Germinal center (tissue), 1 donor: ENCODE results near the gene GALP.
A peak's percentile ranks its signal among the peaks of the same experiment; 100 is the strongest.
"Not testable (repeated sequence)": the region's sequence is repeated elsewhere in the genome, so short reads cannot be mapped to it uniquely, and the experiment has no call there.

ENCODE experiments used
- DNase-seq: peaks from one replicate; pipeline ENCODE4 v3.0.0; 2012; ENCODE audit warnings: mixed read lengths, low spot score

The GALP gene

GRCh38 chr19:56175861-56176307 is at the start of gene GALP:
GALP (plus strand) TSS chr19:56176008; CDS start chr19:56177109, 1,101 bp downstream.
- not testable (repeated sequence) for DNase-seq

- DNase-seq: no peak
Observed at GRCh38 chr19:56126983-56127780, 48.6 kb upstream of the GALP start.

- no peak for DNase-seq
Observed at GRCh38 chr19:56130006-56130405, 45.8 kb upstream of the GALP start.

GRCh38 chr19:56131651-56132050 is 44.2 kb upstream of the GALP start:
- no peak for DNase-seq

DNA sequence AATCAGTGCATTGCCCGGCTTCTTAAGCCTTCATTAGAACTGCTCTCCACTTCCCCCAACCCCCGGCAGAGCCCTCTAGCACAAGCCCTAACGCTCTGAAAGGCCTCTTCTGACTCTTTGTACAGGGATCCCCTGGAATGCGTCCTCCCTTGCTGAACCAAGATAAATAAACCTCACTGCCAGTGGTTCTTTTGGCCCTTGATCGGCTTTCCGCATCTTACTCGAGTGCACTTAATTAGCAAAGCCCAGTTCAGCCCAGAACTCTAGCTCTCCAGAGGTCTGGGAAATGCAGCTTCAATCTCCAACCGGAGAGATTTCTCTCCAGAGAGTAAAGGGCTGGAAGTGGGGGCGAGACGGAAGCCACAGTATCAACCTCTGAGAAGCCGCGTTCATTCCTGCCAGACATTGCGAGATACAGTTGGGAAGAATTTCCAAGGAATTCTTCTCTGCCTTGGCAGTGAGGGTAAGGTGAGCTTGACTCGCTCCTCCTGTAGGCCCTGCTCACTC is 43.4 kb upstream of the GALP start:
- DNase-seq: no peak

- DNase-seq: peak; percentile 65
Observed at GRCh38 chr19:56133858-56134653, 41.8 kb upstream of the GALP start.

GRCh38 chr19:56134654-56134921 is 41.2 kb upstream of the GALP start:
- no peak for DNase-seq

- no peak for DNase-seq
Observed at GRCh38 chr19:56136362-56136761, 39.4 kb upstream of the GALP start.

- no peak for DNase-seq
Observed at GRCh38 chr19:56137405-56137804, 38.4 kb upstream of the GALP start.

DNA sequence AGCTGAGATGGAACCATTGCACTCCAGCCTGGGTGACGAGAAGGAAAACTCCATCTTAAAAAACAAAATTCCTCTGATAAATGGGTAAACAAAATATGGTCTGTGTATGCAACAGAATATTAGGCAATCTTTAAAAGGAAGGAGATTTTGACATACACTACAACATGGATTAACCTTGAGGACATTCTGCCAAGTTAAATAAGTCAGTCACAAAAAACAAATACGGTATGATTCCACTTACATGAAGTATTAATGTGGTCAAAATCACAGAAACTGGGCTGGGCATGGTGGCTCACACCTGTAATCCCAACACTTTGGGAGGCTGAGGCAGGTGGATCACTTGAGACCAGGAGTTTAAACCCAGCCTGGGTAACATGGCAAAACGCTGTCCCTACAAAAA is 37.7 kb upstream of the GALP start:
- DNase-seq: no peak

- no peak for DNase-seq
Observed at GRCh38 chr19:56139847-56140582, 35.8 kb upstream of the GALP start.

- peak; percentile 99 for DNase-seq
Observed at GRCh38 chr19:56140583-56141416, 35.0 kb upstream of the GALP start, which contains the start of gene ZNF444. ZNF444 (plus strand) TSS chr19:56141287; CDS start chr19:56146912, 5,625 bp downstream.

- no peak for DNase-seq
Observed at GRCh38 chr19:56141417-56141993, 34.3 kb upstream of the GALP start.

- no peak for DNase-seq
Observed at GRCh38 chr19:56142087-56142787, 33.6 kb upstream of the GALP start.

- no peak for DNase-seq
Observed at GRCh38 chr19:56142897-56143434, 32.8 kb upstream of the GALP start.

DNA sequence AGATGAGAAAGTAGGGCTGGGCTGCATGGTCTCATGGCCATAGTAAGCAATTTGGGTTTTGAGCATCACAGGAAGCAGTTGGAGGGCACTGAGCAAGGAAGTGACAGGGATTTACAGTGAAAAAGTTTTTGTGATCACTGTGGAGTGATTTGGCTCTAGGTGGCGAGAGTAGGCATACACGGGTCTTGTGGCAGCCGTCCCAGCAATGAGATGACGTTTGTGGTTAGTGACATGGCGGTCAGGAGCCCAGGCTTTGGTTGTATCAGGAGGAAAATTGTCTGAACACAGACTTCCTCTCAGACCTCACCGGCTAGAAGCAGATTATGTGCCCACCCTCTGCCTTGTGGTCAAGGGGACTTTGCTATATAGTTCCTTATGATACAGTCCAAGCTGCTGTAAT is 31.4 kb upstream of the GALP start:
- no peak for DNase-seq

- no peak for DNase-seq
Observed at GRCh38 chr19:56144831-56145230, 31.0 kb upstream of the GALP start.

GRCh38 chr19:56145698-56146097 is 30.1 kb upstream of the GALP start:
- no peak for DNase-seq

GRCh38 chr19:56146904-56147303 is 28.9 kb upstream of the GALP start:
- DNase-seq: no peak

- DNase-seq: no peak
Observed at GRCh38 chr19:56147307-56147706, 28.5 kb upstream of the GALP start.
